Psoas muscle (tissue), 8 donors: Measurements from ENCODE around the gene NUAK2. TPM values are rescaled to one million over a fixed set of nuclear protein-coding genes. Genes with fewer than 3 reads are reported as not detected.
A peak's percentile ranks its signal among the peaks of the same experiment; 100 is the strongest.

ENCODE experiments used
- ATAC-seq, 4 donors: fragments of 200-7000 bp; cut with Tn5 transposase; one replicate each; pipeline ENCODE4 v1.9.1; 2020; ENCODE audit warnings: moderate library complexity in 3 of 4, mild to moderate bottlenecking in 2 of 4
- DNase-seq, 2 donors: peaks; one replicate each; pipeline ENCODE4 v3.0.0-alpha.2; 2020
- H3K27ac ChIP-seq: fragments of 200-600 bp; one replicate; pipeline ENCODE4 v1.8.0; 2022
- H3K27me3 ChIP-seq, 3 donors: fragments of 200-600 bp in 1 of 3; one replicate each; pipeline versions ENCODE4 v1.6.1 to v1.8.0; 2013 to 2022; ENCODE audit warnings: low read length in 2 of 3, mild to moderate bottlenecking in 2 of 3, moderate library complexity in 1 of 3; ENCODE audit not compliant: insufficient read depth in 3 of 3
- H3K36me3 ChIP-seq, 2 donors: fragments of 200-600 bp in 1 of 2; one replicate each; pipeline versions ENCODE4 v1.6.1 to v1.8.0; 2013 to 2022; ENCODE audit warnings: low read depth in 1 of 2, mild to moderate bottlenecking in 1 of 2, moderate library complexity in 1 of 2; ENCODE audit not compliant: insufficient read depth in 1 of 2
- H3K4me1 ChIP-seq: fragments of 200-600 bp; one replicate; pipeline ENCODE4 v1.8.0; 2022
- H3K4me3 ChIP-seq: fragments of 200-600 bp; one replicate; pipeline ENCODE4 v1.8.0; 2022; ENCODE audit warnings: mild to moderate bottlenecking
- H3K9me3 ChIP-seq: fragments of 200-600 bp; one replicate; pipeline ENCODE4 v1.8.0; 2022
- WGBS, 3 donors: extraction: QIAGEN DNeasy Blood & Tissue Kit; methylation state at CpG; one replicate each; pipeline versions ENCODE4 v1.1.6 to v1.1.7; 2013; 5-methylcytosine and 5-hydroxymethylcytosine counted together
- intact Hi-C, 2 donors: fragments of 100-400 bp; cut with DNase I; formaldehyde crosslinking; loops; one replicate each; pipeline versions ENCODE4 v1.11.0 to v1.14.2; 2022
- polyA plus RNA-seq, 3 donors: library from polyadenylated mRNA; stranded (reverse); fragments of 200-250 nt; gene quantifications; one replicate each; pipeline ENCODE4 v1.2.3, GENCODE V29; 2013
- total RNA-seq, 4 donors: library from RNA; stranded (reverse); fragmentation: NEBNext Ultra II Directional in 2 of 4; extraction: Animal tissue kit (Norgen Biotek cat#: 25700) in 2 of 4; gene quantifications; one replicate each; pipeline versions ENCODE4 v1.2.1 to v1.2.4, GENCODE V29; 2021 to 2023
- TF ChIP-seq, protein P1 (sequence below): fragments of 200-600 bp; IDR thresholded peaks from one replicate; pipeline ENCODE4 v1.8.0; 2022; ENCODE audit warnings: antibody characterized with exemption
- donor health status: healthy with polysubstance abuse.
- donor health status: DM: no; HTN: no; CAD: no; lungs with moderate emphysema.
- donor health status: Bipolar disorder and iron deficiency.
- donor health status: healthy.
- donor health status: DM: yes; HTN: yes; CAD: no.
- donor health status: DM: no; HTN: no; CAD: no.
- donor health status: DM: no; HTN: no; CAD: no.
- donor health status: DM: yes; HTN: yes; CAD: no.

The NUAK2 gene
- total and polyA plus RNA-seq, 7 donors: 0.20 to 1.3 (median 0.55) TPM

DNA sequence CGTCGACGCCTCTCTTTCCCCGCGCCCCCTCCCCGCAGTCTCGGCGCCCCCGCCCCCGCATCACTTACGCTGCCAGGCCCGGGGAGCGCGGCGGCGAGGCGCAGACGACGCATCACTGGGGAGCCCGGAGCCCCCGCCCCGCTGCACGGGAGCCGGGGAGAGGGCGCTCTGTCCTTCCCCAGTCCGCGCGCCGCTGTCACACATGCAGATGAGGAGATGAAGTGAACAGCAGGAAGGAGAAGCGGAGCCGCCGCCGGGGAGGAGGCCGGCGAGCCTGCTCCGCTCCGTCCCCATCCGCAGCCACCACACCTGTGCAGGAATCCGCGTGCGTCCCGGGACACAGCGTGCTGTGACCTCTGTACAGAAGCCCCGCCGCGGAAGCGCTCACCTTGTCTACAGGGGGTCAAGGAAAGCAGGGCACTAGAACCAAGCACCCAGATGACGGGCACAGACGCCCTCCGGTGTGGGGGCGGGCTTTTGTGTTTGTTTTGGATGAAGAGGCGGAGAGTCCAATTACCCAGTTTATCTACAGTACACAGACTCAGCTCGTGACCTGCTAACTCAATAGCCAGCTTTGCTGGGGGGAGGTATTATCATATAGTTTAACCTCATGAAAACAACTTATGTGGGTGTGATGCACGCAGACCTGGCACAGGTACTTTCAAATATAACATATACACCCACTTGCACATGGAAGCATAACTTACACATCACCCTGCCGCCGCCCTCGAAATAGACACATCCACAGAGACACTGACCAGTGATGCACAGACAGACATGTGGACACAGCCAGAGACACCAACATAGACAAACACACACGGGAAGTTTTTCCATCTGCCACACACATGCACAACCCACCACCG lies 22.8 kb upstream of the NUAK2 start:
- Histone ChIP-seq H3K27me3 (peaks cover 0 to 46% (median 14%) of the 10 kb centered on the region in 3 donors), H3K9me3 (no peaks in the 10 kb centered on the region), H3K36me3 (no peaks in the 10 kb centered on the region), H3K27ac (no peak overlapping the region), H3K4me3 (peak overlapping the region; percentile 63), H3K4me1 (peaks cover 12% of the 10 kb centered on the region)
- ATAC-seq (peak; percentile 40 to 62 (median 52)), DNase-seq (peak; percentile 30 to 54)
- intact Hi-C loops: no loop called here
- TF ChIP-seq, protein P1, sequence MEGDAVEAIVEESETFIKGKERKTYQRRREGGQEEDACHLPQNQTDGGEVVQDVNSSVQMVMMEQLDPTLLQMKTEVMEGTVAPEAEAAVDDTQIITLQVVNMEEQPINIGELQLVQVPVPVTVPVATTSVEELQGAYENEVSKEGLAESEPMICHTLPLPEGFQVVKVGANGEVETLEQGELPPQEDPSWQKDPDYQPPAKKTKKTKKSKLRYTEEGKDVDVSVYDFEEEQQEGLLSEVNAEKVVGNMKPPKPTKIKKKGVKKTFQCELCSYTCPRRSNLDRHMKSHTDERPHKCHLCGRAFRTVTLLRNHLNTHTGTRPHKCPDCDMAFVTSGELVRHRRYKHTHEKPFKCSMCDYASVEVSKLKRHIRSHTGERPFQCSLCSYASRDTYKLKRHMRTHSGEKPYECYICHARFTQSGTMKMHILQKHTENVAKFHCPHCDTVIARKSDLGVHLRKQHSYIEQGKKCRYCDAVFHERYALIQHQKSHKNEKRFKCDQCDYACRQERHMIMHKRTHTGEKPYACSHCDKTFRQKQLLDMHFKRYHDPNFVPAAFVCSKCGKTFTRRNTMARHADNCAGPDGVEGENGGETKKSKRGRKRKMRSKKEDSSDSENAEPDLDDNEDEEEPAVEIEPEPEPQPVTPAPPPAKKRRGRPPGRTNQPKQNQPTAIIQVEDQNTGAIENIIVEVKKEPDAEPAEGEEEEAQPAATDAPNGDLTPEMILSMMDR: no peak
- WGBS, 3 donors: 9 to 13% (median 13%) methylated on average over 40 to 59 of the region's 59 CpGs

DNA sequence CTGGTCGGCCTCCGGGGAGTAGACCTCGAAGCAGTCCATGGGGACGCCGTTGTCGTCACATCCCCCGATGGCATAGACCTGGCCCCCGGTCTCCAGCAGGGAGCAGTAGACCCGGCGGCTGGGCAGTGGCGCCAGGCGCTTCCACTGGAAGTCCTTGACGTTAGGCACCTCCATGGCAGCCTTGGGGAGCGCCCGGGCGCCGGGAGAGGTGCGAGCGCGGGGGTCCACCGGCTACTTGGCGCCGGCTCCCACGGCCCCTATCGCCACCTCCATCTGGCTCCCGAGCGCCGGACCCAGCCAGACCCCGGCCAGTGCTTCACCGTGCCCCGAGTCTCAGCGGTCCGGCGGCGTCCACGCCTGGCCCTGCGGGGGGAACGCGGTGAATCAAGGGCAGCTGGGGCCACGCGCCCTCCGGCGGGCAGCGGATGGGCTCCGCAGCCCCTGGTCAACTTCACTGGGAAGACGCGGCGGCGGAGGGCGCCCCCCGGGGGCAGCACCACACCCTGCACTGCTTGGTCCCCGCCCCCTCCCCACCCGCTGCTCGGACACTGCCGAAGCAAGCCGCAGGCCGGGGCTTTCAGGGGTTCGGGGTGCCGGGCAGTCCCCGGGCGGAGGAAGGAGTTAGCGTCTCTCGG lies 22.0 kb upstream of the NUAK2 start:
- DNase-seq: peak in 1 of 2 donors; percentile 55
- peak overlapping the region; percentile 63 for H3K4me3 ChIP-seq
- H3K4me1 ChIP-seq: peaks cover 12% of the 10 kb centered on the region
- peaks cover 0 to 46% (median 14%) of the 10 kb centered on the region in 3 donors for H3K27me3 ChIP-seq
- no peaks in the 10 kb centered on the region for H3K36me3 ChIP-seq
- H3K27ac ChIP-seq: no peak overlapping the region
- H3K9me3 ChIP-seq: no peaks in the 10 kb centered on the region
- TF ChIP-seq, protein P1: no peak
- 3 to 5% (median 5%) methylated on average over 47 to 62 of the region's 63 CpGs for WGBS, 3 donors
- intact Hi-C loops: no loop called here
- ATAC-seq: peak; percentile 49 to 70 (median 60)

DNA sequence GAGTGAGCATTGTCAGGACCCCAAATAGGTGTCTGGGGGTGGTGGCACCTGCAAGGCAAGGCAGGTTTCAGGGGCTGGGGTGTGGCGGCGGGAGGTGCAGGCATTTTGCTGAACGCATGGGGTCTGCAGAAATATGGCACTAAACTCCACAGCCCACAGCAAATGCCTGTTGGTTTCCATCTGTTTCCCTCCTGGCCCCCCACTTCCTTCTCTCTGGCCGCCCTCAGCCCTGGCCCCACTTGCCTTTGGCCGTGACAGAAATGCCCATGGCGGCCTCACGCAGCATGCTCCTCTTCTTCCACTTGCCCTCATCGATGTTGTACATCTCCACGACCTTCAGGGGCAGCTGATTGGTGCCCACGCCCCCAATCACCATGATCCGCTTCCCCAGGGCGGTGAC lies 21.4 kb upstream of the NUAK2 start:
- intact Hi-C loops: no loop called here
- Histone ChIP-seq H3K27ac (no peak overlapping the region), H3K4me3 (peak overlapping the region; percentile 63), H3K9me3 (no peaks in the 10 kb centered on the region), H3K36me3 (no peaks in the 10 kb centered on the region), H3K27me3 (peaks cover 0 to 46% (median 14%) of the 10 kb centered on the region in 3 donors), H3K4me1 (peaks cover 12% of the 10 kb centered on the region)
- DNase-seq: no peak
- ATAC-seq: no peak
- 78 to 86% (median 79%) methylated on average over 8 to 12 of the region's 12 CpGs for WGBS, 3 donors
- TF ChIP-seq, protein P1: no peak

DNA sequence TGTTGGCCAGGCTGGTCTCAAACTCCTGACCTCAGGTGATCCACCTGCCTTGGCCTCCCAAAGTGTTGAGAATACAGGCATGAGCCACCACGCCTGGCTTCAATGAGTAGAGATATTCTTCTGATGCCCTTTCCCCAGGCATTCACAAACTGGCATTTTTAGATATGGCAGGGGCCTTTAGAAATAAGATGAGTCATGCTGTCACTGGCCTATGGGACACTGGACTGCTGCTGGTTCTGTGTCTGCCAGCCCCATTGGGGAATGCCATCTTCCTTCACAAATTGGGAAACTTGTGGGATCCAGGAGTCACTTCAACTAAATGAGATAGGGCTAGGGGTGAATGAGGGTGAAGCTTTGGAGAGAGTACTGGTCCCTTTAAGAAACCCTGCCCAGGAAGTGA lies 19.1 kb upstream of the NUAK2 start:
- H3K4me3 ChIP-seq: no peak overlapping the region
- peaks cover 0 to 29% (median 11%) of the 10 kb centered on the region in 3 donors for H3K27me3 ChIP-seq
- no peak overlapping the region for H3K27ac ChIP-seq
- no peaks in the 10 kb centered on the region for H3K9me3 ChIP-seq
- no peaks in the 10 kb centered on the region for H3K36me3 ChIP-seq
- TF ChIP-seq, protein P1: no peak
- intact Hi-C loops: no loop called here
- 92 to 100% (median 100%) methylated on average over 1 of the region's 1 CpG for WGBS, 3 donors
- ATAC-seq (no peak), DNase-seq (no peak)
- H3K4me1 ChIP-seq: peaks cover 12% of the 10 kb centered on the region
